22Rv1 (cell line): ENCODE results near the gene CX3CR1.

Source experiments
- ZFX ChIP-seq: fragments of 450-650 bp; IDR thresholded peaks from 2 replicates; pipeline ENCODE4 v1.6.1; 2017; ENCODE audit warnings: antibody characterized with exemption, borderline replicate concordance
- TF ChIP-seq, protein P1 (sequence below): fragments of 450-650 bp; IDR thresholded peaks from 2 replicates; pipeline ENCODE4 v1.5.1; 2017; ENCODE audit warnings: mild to moderate bottlenecking

DNA sequence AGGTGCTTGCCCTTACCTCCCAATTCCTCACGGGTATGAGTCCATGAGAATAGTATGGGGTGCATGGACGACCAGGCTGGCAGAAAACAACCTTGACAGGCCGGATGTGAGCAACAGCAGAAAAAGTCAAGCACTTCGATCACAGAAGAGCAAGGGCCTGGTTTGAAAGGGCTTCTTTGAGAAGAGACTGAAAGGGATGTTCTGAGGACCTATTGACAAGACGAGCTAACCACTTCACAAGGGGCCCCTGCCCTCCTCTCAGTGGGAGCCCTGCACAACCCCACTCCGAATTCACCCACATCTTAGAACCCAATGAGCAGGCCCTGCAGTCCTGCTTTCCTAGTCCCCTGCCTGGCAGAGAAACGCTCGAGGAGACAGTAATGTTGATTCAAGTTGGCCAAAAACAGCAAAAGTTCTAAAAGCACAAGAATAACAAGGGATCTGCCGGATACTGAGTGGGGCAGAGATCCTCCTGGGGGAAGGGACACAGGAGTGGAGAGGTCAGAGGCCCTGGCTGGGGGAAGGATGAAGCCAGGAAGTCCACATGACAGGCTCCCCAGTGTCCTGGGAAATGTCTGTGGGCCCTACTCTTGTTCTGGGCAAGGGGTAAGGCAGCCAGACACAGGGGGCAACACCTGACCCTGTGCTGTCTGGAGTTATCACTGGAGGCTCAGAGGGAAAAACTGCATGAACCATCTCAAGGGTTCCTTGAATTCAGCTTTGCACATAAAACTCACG lies 14.8 kb upstream of the CX3CR1 start:
- TF ChIP-seq, protein P1, sequence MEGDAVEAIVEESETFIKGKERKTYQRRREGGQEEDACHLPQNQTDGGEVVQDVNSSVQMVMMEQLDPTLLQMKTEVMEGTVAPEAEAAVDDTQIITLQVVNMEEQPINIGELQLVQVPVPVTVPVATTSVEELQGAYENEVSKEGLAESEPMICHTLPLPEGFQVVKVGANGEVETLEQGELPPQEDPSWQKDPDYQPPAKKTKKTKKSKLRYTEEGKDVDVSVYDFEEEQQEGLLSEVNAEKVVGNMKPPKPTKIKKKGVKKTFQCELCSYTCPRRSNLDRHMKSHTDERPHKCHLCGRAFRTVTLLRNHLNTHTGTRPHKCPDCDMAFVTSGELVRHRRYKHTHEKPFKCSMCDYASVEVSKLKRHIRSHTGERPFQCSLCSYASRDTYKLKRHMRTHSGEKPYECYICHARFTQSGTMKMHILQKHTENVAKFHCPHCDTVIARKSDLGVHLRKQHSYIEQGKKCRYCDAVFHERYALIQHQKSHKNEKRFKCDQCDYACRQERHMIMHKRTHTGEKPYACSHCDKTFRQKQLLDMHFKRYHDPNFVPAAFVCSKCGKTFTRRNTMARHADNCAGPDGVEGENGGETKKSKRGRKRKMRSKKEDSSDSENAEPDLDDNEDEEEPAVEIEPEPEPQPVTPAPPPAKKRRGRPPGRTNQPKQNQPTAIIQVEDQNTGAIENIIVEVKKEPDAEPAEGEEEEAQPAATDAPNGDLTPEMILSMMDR = no peak
- no peak for TF ChIP-seq ZFX
